ENCODE data around the gene ATP8B3.

GRCh38 chr19:1845642-1846041 is 33.6 kb upstream of the ATP8B3 start:
- TF ChIP-seq CTCF (IDR thresholded peaks at IDR 0.05) (no peak), POLR2A (IDR thresholded peaks at IDR 0.05) (no peak)
